Coronary artery (tissue), 2 donors: ENCODE measurements around the gene ADM.

ENCODE experiments used
- DNase-seq: peaks from one replicate; pipeline ENCODE4 v3.0.0-alpha.2; 2017; ENCODE audit warnings: low spot score
- H3K27ac ChIP-seq, 2 donors: fragments of 200-600 bp; sonication (generic); one replicate each; pipeline ENCODE4 v1.5.1; 2016 to 2019
- H3K4me3 ChIP-seq: fragments of 200-600 bp; sonication (generic); 2 replicates; pipeline ENCODE4 v1.5.1; 2016; ENCODE audit warnings: mild to moderate bottlenecking, moderate library complexity
- TF ChIP-seq, protein P1 (sequence below): fragments of 200-600 bp; sonication (generic); IDR thresholded peaks from one replicate; pipeline ENCODE4 v1.5.1; 2019; ENCODE audit warnings: antibody characterized with exemption

The ADM gene

DNA sequence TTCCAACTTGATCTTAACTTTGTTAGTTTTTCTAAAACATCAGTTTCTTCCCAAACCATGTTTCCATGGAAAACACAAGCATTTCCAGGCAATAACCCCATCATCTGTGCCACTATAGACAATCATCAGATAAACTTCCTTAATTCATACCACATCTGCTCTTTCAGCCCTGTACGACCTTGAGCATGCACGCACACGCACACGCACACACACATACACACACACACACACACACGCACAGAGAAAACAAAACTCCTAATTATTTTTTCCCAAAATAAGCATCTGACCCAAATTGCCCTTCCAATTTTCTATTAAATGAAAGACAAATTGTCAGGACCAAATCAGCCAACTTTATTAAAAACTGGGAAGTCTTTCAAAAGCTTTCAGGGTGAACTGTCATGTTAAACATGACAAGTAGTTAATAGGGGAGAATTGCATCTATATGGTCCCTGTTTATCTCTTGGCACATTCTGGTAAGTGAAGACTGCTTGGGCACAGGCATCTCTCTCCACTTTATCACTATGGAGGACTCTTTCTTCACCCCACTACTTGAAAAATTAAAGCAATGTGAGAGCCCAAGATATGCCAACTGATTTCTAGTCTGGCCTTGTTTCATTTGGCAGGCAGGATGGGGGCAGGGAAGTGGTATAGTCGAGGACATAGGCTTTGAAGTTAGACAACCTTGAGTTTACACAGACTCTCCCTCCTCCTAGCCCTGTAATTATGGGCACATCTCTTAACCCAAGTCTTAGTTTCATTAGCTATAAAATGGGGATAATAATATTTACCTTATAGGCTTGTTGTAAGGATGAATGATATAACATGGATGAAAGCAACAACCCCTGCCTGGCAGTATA, 15.1 kb downstream of the ADM start:
- Histone ChIP-seq H3K27ac (no peak overlapping the region), H3K4me3 (no peak overlapping the region)
- DNase-seq: no peak
- TF ChIP-seq, protein P1, sequence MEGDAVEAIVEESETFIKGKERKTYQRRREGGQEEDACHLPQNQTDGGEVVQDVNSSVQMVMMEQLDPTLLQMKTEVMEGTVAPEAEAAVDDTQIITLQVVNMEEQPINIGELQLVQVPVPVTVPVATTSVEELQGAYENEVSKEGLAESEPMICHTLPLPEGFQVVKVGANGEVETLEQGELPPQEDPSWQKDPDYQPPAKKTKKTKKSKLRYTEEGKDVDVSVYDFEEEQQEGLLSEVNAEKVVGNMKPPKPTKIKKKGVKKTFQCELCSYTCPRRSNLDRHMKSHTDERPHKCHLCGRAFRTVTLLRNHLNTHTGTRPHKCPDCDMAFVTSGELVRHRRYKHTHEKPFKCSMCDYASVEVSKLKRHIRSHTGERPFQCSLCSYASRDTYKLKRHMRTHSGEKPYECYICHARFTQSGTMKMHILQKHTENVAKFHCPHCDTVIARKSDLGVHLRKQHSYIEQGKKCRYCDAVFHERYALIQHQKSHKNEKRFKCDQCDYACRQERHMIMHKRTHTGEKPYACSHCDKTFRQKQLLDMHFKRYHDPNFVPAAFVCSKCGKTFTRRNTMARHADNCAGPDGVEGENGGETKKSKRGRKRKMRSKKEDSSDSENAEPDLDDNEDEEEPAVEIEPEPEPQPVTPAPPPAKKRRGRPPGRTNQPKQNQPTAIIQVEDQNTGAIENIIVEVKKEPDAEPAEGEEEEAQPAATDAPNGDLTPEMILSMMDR: no peak

- DNase-seq: no peak
Observed at GRCh38 chr11:10320736-10321465, 16.0 kb downstream of the ADM start.

GRCh38 chr11:10322401-10322800, 17.5 kb downstream of the ADM start:
- no peak overlapping the region for H3K4me3 ChIP-seq
- DNase-seq: no peak
- TF ChIP-seq, protein P1: no peak
- H3K27ac ChIP-seq: peak overlapping the region; percentile 53 to 81

More at GRCh38 chr11:10320736-10321465, 16.0 kb downstream of the ADM start:
- Histone ChIP-seq H3K27ac (no peak overlapping the region), H3K4me3 (no peak overlapping the region)
- TF ChIP-seq, protein P1: no peak

DNA sequence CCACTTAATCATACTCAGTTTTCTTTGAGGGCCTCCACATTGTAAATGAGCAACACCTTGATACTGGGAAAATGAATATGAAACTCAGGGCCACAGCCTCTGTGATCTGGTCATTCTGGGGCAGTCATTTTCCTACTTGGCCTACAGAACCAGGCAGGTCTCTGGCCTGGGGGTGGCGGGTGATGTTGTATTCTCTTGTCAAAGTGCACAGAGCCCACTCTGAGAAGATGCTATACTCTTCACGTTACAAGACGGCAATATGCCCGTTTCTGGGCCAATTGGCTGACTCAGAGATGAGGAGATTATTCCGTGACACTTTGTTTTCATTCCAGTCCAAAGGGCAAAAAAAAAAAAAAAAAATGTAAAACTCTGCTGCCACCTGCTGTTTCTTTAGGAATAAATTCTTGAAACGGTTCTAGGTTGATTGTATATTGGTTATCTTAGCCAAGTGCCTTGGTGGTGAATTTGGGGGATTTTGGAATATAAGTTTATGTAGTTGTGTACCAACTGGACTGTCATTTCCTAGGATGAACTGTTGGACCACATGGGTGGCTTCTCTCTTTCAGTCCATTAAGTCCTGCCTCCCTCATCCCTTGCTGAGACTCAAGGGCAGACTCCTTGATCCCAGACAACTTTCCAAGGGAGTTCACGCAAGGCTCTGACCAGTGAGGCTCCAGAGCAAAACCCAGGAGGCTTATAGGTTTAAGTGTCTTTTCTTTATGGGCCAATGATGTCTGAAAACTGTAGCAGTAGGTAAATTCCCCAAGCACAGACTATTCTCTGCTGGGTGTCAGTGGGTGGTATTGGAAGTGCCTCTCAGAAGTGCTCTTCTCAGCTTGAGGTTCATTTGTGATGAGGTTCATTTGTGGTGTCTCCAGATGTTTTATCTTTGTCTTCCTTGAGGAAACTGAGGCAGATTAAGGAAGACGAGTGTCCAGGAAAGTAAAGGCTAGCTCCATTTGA, 18.2 kb downstream of the ADM start:
- peak overlapping the region; percentile 53 to 81 for H3K27ac ChIP-seq
- TF ChIP-seq, protein P1: peak; percentile 31
- H3K4me3 ChIP-seq: peak overlapping the region; percentile 37
- peak; percentile 77 for DNase-seq

DNA sequence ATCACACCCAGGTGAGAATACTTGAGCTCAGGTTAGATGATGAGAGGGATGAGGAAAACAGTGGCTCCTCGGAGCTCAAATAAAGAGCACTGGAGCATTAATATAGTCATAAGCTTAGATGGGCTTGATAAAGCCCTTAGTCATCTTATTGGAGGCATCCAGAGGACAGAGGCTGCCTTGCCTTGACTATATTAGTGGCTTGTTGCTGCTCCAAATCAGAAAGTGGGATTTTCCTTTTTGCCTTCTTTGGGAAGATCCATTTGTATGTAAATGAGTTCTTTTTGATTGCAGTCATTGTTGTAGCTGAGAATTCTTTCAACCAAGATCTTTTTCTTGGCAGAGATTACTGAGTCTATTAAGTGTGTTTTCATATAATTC, 18.9 kb downstream of the ADM start:
- no peak overlapping the region for H3K27ac ChIP-seq
- no peak overlapping the region for H3K4me3 ChIP-seq
- TF ChIP-seq, protein P1: no peak
- DNase-seq: no peak

DNA sequence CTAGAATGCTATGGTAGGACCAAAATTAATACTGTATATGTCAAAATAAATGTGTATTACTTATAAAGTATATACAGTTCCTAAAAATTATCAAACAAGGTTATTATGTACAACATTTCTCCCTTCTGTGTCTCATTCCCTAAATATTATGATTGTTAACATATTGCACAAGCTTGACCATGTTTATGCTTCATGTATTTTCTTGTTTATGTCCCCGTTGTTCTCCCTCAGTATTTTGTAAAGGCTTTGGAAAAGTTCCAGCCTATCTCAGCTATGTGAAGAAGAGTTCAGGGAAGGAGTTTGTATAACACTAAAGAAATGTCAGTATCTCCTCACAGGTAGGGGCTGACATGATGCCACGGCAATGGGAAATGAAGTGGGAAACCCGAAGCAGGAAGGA, 19.6 kb downstream of the ADM start:
- TF ChIP-seq, protein P1: no peak
- no peak for DNase-seq
- no peak overlapping the region for H3K4me3 ChIP-seq
- peak overlapping the region; percentile 31 to 64 for H3K27ac ChIP-seq
